PC-3 (cell line): Measurements from ENCODE around the gene CRABP2. TPM values are rescaled to one million over a fixed set of nuclear protein-coding genes. Genes with fewer than 3 reads are reported as not detected.
A peak's percentile ranks its signal among the peaks of the same experiment; 100 is the strongest.

Experiments used
- ATAC-seq: fragments of 200-7000 bp; cut with Tn5 transposase; 2 replicates; pipeline ENCODE4 v1.9.1; 2020; ENCODE audit warnings: mild to moderate bottlenecking, moderate library complexity
- BruUV-seq: library from RNA; stranded (reverse); fragments of 400-500 nt; replicated peaks from 2 replicates; lab custom pipeline; 2021; lab: Mats Ljungman, UMichigan
- CTCF ChIA-PET: fragments of 300-600 bp; sonication (Branson Sonifier 250); formaldehyde crosslinking; loops from one replicate; lab custom pipeline; 2022; ENCODE audit warnings: antibody characterized with exemption; lab: Charles Lee
- POLR2A ChIA-PET: fragments of 300-600 bp; sonication (Branson Sonifier 250); formaldehyde crosslinking; loops from one replicate; lab custom pipeline; 2022; ENCODE audit warnings: antibody characterized with exemption; ENCODE audit not compliant: unreplicated experiment; lab: Charles Lee
- DNase-seq: peaks from one replicate; pipeline ENCODE4 v3.0.0-alpha.2; 2015
- H2AFZ ChIP-seq: fragments of 300-600 bp; sonication (generic); 2 replicates; pipeline ENCODE4 v1.6.0; 2016; ENCODE audit warnings: antibody characterized with exemption, low read length
- H3F3A ChIP-seq: fragments of 300-600 bp; sonication (generic); one replicate; pipeline ENCODE4 v1.6.0; 2017; ENCODE audit warnings: antibody characterized with exemption, low read length, control low read depth, mild to moderate bottlenecking; ENCODE audit not compliant: unreplicated experiment
- H3K27ac ChIP-seq: fragments of 300-600 bp; sonication (generic); 2 replicates; pipeline ENCODE4 v1.5.1; 2016; ENCODE audit warnings: mild to moderate bottlenecking, low read length
- H3K27me3 ChIP-seq: fragments of 300-600 bp; sonication (generic); 2 replicates; pipeline ENCODE4 v1.6.1; 2016; ENCODE audit warnings: low read length, mixed read lengths
- H3K36me3 ChIP-seq: fragments of 300-600 bp; sonication (generic); 2 replicates; pipeline ENCODE4 v1.6.1; 2016; ENCODE audit warnings: low read depth, mixed run types, low read length, mixed read lengths
- H3K4me1 ChIP-seq: fragments of 300-600 bp; sonication (generic); 2 replicates; pipeline ENCODE4 v1.5.1; 2016; ENCODE audit warnings: low read length; ENCODE audit not compliant: insufficient read depth
- H3K4me2 ChIP-seq: fragments of 300-600 bp; sonication (generic); 2 replicates; pipeline ENCODE4 v1.6.0; 2016; ENCODE audit warnings: low read length
- H3K4me3 ChIP-seq: fragments of 300-600 bp; sonication (generic); 2 replicates; pipeline ENCODE4 v1.5.1; 2016; ENCODE audit warnings: mild to moderate bottlenecking, low read length, mixed read lengths
- H3K79me2 ChIP-seq: fragments of 300-600 bp; sonication (generic); 2 replicates; pipeline ENCODE4 v1.6.1; 2017; ENCODE audit warnings: low read length, mixed read lengths
- H3K9ac ChIP-seq: fragments of 300-600 bp; sonication (generic); 2 replicates; pipeline ENCODE4 v1.6.0; 2016; ENCODE audit warnings: mild to moderate bottlenecking, low read length
- H3K9me2 ChIP-seq: fragments of 300-600 bp; sonication (generic); replicated peaks from 2 replicates; pipeline ENCODE4 v1.6.1; 2016; ENCODE audit warnings: mixed run types, low read length, mixed read lengths
- H3K9me3 ChIP-seq: fragments of 300-600 bp; sonication (generic); 2 replicates; pipeline ENCODE4 v1.6.1; 2016; ENCODE audit warnings: low read length, mixed read lengths
- H4K20me1 ChIP-seq: fragments of 300-600 bp; sonication (generic); 2 replicates; pipeline ENCODE4 v1.6.1; 2016; ENCODE audit warnings: low read length, mixed read lengths
- EZH2 ChIP-seq: fragments of 300-600 bp; sonication (generic); IDR thresholded peaks from one replicate; pipeline ENCODE4 v1.6.1; 2017; ENCODE audit warnings: antibody characterized with exemption, mild to moderate bottlenecking, low read length; ENCODE audit not compliant: unreplicated experiment
- EZH2phosphoT487 ChIP-seq: fragments of 300-600 bp; sonication (generic); IDR thresholded peaks from 2 replicates; pipeline ENCODE4 v1.6.1; 2018; ENCODE audit warnings: mild to moderate bottlenecking, antibody characterized with exemption, low read length, borderline replicate concordance
- intact Hi-C: fragments of 100-400 bp; cut with micrococcal nuclease; formaldehyde crosslinking; loops from 2 replicates; pipeline ENCODE4 v1.9.0; 2023
- total RNA-seq: library from RNA; depleted of rRNA; stranded (reverse); fragments of >200 nt; gene quantifications from 2 replicates; pipeline ENCODE4 v1.2.3, GENCODE V29; 2014
- TF ChIP-seq, protein P1 (sequence below): fragments of 300-600 bp; sonication (generic); conservative IDR thresholded peaks from 2 replicates; pipeline ENCODE4 v1.5.1; 2017; ENCODE audit warnings: antibody characterized with exemption, low read depth, mild to moderate bottlenecking, low read length

CRABP2 gene
- total RNA-seq, 1 experiment from 2014 or later = 120 TPM

DNA sequence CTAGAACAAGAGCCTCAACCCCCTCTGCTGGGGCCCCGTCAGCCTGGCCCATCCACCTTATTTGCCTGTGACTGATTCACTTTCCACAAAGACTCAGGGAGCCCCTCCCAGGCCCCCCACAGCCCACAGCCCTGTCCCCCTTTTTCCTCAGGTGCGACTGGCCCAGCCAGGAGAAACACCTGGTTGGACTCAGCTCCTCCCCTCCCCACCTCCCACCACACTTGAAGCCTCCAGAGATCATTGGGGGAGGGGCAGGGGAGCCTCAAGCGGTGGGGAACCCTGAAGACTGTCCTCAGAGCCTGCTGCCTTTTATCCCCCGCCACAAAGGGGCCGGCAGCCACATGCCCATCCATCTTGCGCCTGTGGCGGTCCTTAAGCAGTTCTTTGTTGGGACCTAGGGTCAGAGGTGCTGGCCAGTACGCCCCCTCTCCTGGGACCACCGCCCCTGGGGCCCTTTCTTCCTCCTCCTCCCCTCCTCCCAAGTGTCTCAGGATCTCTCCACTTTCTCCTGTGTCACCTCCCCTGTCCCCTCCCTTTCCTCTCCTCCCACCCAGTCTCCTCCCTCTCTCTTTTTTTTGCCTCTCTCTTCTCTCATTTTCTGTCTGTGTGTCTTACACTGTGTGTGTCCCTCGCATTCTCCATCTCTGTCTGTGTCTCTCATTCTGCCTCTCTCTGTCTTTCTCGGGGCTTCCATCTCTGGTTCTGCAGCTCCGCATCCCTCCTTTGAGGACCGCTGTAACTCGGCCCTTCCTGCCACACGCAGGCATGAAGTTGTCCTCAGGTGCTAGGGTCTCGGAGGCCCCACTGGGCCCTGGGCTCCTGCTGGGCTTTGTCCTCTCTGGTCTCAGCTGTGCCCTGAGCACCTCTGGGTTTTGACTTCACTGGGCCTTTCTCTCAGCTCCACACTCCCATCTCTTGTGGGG is 12.2 kb downstream of the CRABP2 start:
- Histone ChIP-seq H3K79me2 (no peaks in the 10 kb centered on the region), H3K4me1 (peaks cover 55% of the 10 kb centered on the region), H3K9me2 (no peaks in the 10 kb centered on the region), H2AFZ (peak overlapping the region; percentile 13; the same call in 1 of the 2 replicates), H3K4me3 (no peak overlapping the region), H3F3A (peaks cover 8% of the 10 kb centered on the region), H3K27ac (peak overlapping the region; percentile 75), H3K4me2 (peak overlapping the region; percentile 67), H3K9ac (peak overlapping the region; percentile 40), H3K27me3 (no peaks in the 10 kb centered on the region), H3K36me3 (no peaks in the 10 kb centered on the region), H4K20me1 (no peaks in the 10 kb centered on the region), H3K9me3 (no peaks in the 10 kb centered on the region)
- intact Hi-C loops = no loop called here
- TF ChIP-seq, protein P1, sequence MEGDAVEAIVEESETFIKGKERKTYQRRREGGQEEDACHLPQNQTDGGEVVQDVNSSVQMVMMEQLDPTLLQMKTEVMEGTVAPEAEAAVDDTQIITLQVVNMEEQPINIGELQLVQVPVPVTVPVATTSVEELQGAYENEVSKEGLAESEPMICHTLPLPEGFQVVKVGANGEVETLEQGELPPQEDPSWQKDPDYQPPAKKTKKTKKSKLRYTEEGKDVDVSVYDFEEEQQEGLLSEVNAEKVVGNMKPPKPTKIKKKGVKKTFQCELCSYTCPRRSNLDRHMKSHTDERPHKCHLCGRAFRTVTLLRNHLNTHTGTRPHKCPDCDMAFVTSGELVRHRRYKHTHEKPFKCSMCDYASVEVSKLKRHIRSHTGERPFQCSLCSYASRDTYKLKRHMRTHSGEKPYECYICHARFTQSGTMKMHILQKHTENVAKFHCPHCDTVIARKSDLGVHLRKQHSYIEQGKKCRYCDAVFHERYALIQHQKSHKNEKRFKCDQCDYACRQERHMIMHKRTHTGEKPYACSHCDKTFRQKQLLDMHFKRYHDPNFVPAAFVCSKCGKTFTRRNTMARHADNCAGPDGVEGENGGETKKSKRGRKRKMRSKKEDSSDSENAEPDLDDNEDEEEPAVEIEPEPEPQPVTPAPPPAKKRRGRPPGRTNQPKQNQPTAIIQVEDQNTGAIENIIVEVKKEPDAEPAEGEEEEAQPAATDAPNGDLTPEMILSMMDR = no peak
- TF ChIP-seq EZH2phosphoT487 (no peak), EZH2 (no peak)
- BruUV-seq = no TSS peak
- peak; percentile 58 for DNase-seq
- ChIA-PET POLR2A (interaction anchor here (0.5 kb wide), 1 partner anchor 16 kb away, joined by 14 read pairs; no protein-coding TSS in a partner anchor), CTCF (interaction anchor here (0.5 to 1.0 kb wide), 2 partner anchors 33 to 236 kb away, joined by 6 to 15 read pairs; no protein-coding TSS in a partner anchor)
- ATAC-seq = no peak; the same call in 1 of the 2 replicates

DNA sequence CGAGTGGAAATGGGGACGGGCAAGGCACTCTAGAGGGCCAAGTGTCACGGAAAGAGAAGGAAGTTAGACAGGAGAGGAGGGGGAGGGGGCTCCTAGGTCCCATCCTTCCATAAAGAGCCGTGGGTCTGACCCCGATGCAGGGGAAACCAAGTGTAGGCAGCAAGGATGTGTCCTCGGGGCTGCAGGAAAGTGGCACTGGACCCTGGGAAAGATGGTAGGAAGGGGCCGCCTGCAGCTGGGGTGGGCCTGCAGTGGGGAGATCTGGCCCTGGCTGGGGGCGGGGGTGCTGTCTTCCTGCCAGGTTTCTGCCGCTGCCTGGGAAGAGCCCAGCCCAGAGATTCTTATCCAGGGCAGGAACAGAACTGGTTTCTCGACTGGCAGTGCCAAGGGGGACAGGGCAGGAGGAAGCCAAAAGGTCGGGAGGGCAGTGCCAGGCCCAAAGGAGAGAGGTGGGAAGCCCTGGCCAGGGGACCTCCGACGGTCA is 12.9 kb downstream of the CRABP2 start:
- DNase-seq (peak; percentile 50), ATAC-seq (no peak; the same call in 1 of the 2 replicates)
- no TSS peak for BruUV-seq
- no peaks in the 10 kb centered on the region for H3K27me3 ChIP-seq
- TF ChIP-seq EZH2 (no peak), EZH2phosphoT487 (no peak)
- TF ChIP-seq, protein P1 = no peak
- no peaks in the 10 kb centered on the region for H3K36me3 ChIP-seq
- no peaks in the 10 kb centered on the region for H4K20me1 ChIP-seq
- peak overlapping the region; percentile 13; the same call in 1 of the 2 replicates for H2AFZ ChIP-seq
- H3K27ac ChIP-seq = peak overlapping the region; percentile 75
- H3K4me3 ChIP-seq = peak overlapping the region; percentile 11; the same call in 1 of the 2 replicates
- peaks cover 55% of the 10 kb centered on the region for H3K4me1 ChIP-seq
- intact Hi-C loops = no loop called here
- no peaks in the 10 kb centered on the region for H3K79me2 ChIP-seq
- peaks cover 8% of the 10 kb centered on the region for H3F3A ChIP-seq
- H3K9ac ChIP-seq = peak overlapping the region; percentile 35
- no peaks in the 10 kb centered on the region for H3K9me3 ChIP-seq
- CTCF ChIA-PET = interaction anchor here (1.1 kb wide), 1 partner anchor 9 kb away, joined by 3 read pairs; no protein-coding TSS in a partner anchor
- H3K9me2 ChIP-seq = no peaks in the 10 kb centered on the region
- H3K4me2 ChIP-seq = peak overlapping the region; percentile 67
- POLR2A ChIA-PET = interaction anchor here (1.6 kb wide), 1 partner anchor 13 kb away, joined by 4 read pairs; the partner anchor contains the start of gene CRABP2
